HepG2 (cell line): Measurements from ENCODE around the gene WIPF2. TPM values are rescaled to one million over a fixed set of nuclear protein-coding genes. Genes with fewer than 3 reads are reported as not detected.

Source experiments
- ATF7 ChIP-seq, 2 experiments: fragments of 450-650 bp in 1 of 2; sonication (generic) in 1 of 2; formaldehyde crosslinking in 1 of 2; IDR thresholded peaks; 2 replicates each; pipeline versions ENCODE4 v1.4.0 to v1.6.1; 2016 to 2020; ENCODE audit warnings: antibody characterized with exemption in 1 of 2, mild to moderate bottlenecking in 1 of 2, missing genetic modification reagents in 1 of 2
- CC2D1A ChIP-seq: sonication (generic); formaldehyde crosslinking; IDR thresholded peaks from 2 replicates; pipeline ENCODE4 v1.8.1; 2023; ENCODE audit warnings: mild to moderate bottlenecking, missing genetic modification reagents
- FOXP4 ChIP-seq: sonication (generic); formaldehyde crosslinking; IDR thresholded peaks from 2 replicates; pipeline ENCODE4 v1.4.0; 2020; ENCODE audit warnings: missing genetic modification reagents
- KAT8 ChIP-seq: IDR thresholded peaks from 2 replicates; pipeline ENCODE4 v1.6.1; 2016; ENCODE audit warnings: missing genetic modification reagents, missing compliant biosample characterization
- KLF11 ChIP-seq: IDR thresholded peaks from 2 replicates; pipeline ENCODE4 v1.6.1; 2016; ENCODE audit warnings: missing compliant biosample characterization
- KLF6 ChIP-seq: IDR thresholded peaks from 2 replicates; pipeline ENCODE4 v1.8.0; 2016; ENCODE audit warnings: missing biosample characterization, missing genetic modification reagents
- NRL ChIP-seq: sonication (generic); formaldehyde crosslinking; IDR thresholded peaks from 2 replicates; pipeline ENCODE4 v1.5.0; 2020; ENCODE audit warnings: missing genetic modification reagents, mild to moderate bottlenecking, moderate library complexity, borderline replicate concordance
- PATZ1 ChIP-seq: sonication (generic); formaldehyde crosslinking; IDR thresholded peaks from 2 replicates; pipeline ENCODE4 v1.4.0; 2020; ENCODE audit warnings: missing genetic modification reagents
- PAX8 ChIP-seq: sonication (generic); formaldehyde crosslinking; IDR thresholded peaks from 2 replicates; pipeline ENCODE4 v1.8.0; 2022; ENCODE audit warnings: mild to moderate bottlenecking, missing genetic modification reagents, borderline replicate concordance
- PLRG1 ChIP-seq: fragments of 450-650 bp; conservative IDR thresholded peaks from 2 replicates; pipeline ENCODE4 v1.6.1; 2016
- POLR2AphosphoS2 ChIP-seq: IDR thresholded peaks from 2 replicates; pipeline ENCODE4 v1.6.1; 2011; ENCODE audit warnings: low read depth, low read length, improper control_type of control experiment
- POLR2G ChIP-seq: fragments of 200-400 bp; formaldehyde crosslinking; IDR thresholded peaks from 2 replicates; pipeline ENCODE4 v1.6.1; 2018; ENCODE audit warnings: mild to moderate bottlenecking, low read depth, low read length, moderate library complexity
- RARG ChIP-seq: sonication (generic); formaldehyde crosslinking; IDR thresholded peaks from 2 replicates; pipeline ENCODE4 v1.4.0; 2020; ENCODE audit warnings: low read depth, mild to moderate bottlenecking, missing genetic modification reagents
- U2AF2 ChIP-seq: fragments of 200-400 bp; formaldehyde crosslinking; IDR thresholded peaks from 2 replicates; pipeline ENCODE4 v1.6.1; 2017; ENCODE audit warnings: low read depth, mild to moderate bottlenecking, low read length
- YEATS4 ChIP-seq: sonication (generic); formaldehyde crosslinking; IDR thresholded peaks from 2 replicates; pipeline ENCODE4 v1.4.0; 2020; ENCODE audit warnings: missing genetic modification reagents, borderline replicate concordance
- ZBTB21 ChIP-seq: sonication (generic); formaldehyde crosslinking; IDR thresholded peaks from 2 replicates; pipeline ENCODE4 v1.4.0; 2020; ENCODE audit warnings: missing genetic modification reagents
- ZNF766 ChIP-seq: sonication (generic); formaldehyde crosslinking; IDR thresholded peaks from 2 replicates; pipeline ENCODE4 v1.5.0; 2020; ENCODE audit warnings: missing genetic modification reagents, borderline replicate concordance
- ZNF891 ChIP-seq: sonication (generic); formaldehyde crosslinking; IDR thresholded peaks from 2 replicates; pipeline ENCODE4 v1.5.0; 2020; ENCODE audit warnings: mild to moderate bottlenecking, missing genetic modification reagents
- polyA plus RNA-seq, 8 experiments: library from polyadenylated mRNA; depleted of rRNA in 3 of 8; stranded (reverse) in 7 of 8; unstranded in 1 of 8; fragments of >200 nt; fragmentation: Illumina TruSeq in 4 of 8; extraction: Trizol in 4 of 8; gene quantifications; 2 replicates each; pipeline versions ENCODE4 v1.2.1 to v1.2.3, GENCODE V29; 2011 to 2016; ENCODE audit warnings: low read depth in 4 of 8, missing spikeins in 1 of 8, mixed read lengths in 1 of 8; ENCODE audit not compliant: insufficient read depth in 1 of 8
- total RNA-seq, 5 experiments: library from RNA; depleted of rRNA; stranded (reverse); fragments of >200 nt; fragmentation: Illumina TruSeq; extraction: Trizol; gene quantifications; 2 replicates each; pipeline ENCODE4 v1.2.3, GENCODE V29; 2016; ENCODE audit warnings: low read depth in 1 of 5
- TF ChIP-seq, protein P1 (sequence below): sonication (generic); formaldehyde crosslinking; IDR thresholded peaks from 2 replicates; pipeline ENCODE4 v1.8.1; 2023; ENCODE audit warnings: mild to moderate bottlenecking, missing genetic modification reagents
- TF ChIP-seq, protein P2 (sequence below): sonication (generic); formaldehyde crosslinking; IDR thresholded peaks from 2 replicates; pipeline ENCODE4 v1.4.0; 2020; ENCODE audit warnings: mild to moderate bottlenecking, missing genetic modification reagents
- TF ChIP-seq, protein P3 (sequence below): sonication (generic); formaldehyde crosslinking; IDR thresholded peaks from 2 replicates; pipeline ENCODE4 v1.9.0; 2021; ENCODE audit warnings: missing genetic modification reagents, mild to moderate bottlenecking, borderline replicate concordance

WIPF2 gene
- total and polyA plus RNA-seq, 2 of the 13 experiments (the other 11 are each of a cell fraction or from before 2014, with no cell fraction given) = 7.2 to 10.8 TPM

GRCh38 chr17:40290629-40291280 lies 71.7 kb downstream of the WIPF2 start (continued):
- no peak for TF ChIP-seq FOXP4 (CRISPR knock-in tag)
- TF ChIP-seq YEATS4 (CRISPR knock-in tag) = no peak
- no peak for TF ChIP-seq KLF6
- TF ChIP-seq NRL (CRISPR knock-in tag) = no peak
- TF ChIP-seq POLR2G = no peak
- TF ChIP-seq PATZ1 (CRISPR knock-in tag) = 0 out of 2 replicates have a peak, but pooled peaks have one; percentile 7
- no peak for TF ChIP-seq POLR2AphosphoS2
- TF ChIP-seq KLF11 (CRISPR knock-in tag) = no peak
- TF ChIP-seq, protein P1, sequence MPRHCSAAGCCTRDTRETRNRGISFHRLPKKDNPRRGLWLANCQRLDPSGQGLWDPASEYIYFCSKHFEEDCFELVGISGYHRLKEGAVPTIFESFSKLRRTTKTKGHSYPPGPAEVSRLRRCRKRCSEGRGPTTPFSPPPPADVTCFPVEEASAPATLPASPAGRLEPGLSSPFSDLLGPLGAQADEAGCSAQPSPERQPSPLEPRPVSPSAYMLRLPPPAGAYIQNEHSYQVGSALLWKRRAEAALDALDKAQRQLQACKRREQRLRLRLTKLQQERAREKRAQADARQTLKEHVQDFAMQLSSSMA (CRISPR knock-in tag) = no peak
- no peak for TF ChIP-seq ATF7 (IDR thresholded peaks at IDR 0.05)
- no peak for TF ChIP-seq ATF7 (CRISPR knock-in tag; IDR thresholded peaks at IDR 0.05)
- no peak for TF ChIP-seq PLRG1
- TF ChIP-seq PAX8 (CRISPR knock-in tag) = no peak
- no peak for TF ChIP-seq U2AF2
- no peak for TF ChIP-seq CC2D1A (CRISPR knock-in tag)
- no peak for TF ChIP-seq ZNF891 (CRISPR knock-in tag)
- TF ChIP-seq ZNF766 (CRISPR knock-in tag) = no peak
- TF ChIP-seq RARG (CRISPR knock-in tag) = no peak
- TF ChIP-seq, protein P2, sequence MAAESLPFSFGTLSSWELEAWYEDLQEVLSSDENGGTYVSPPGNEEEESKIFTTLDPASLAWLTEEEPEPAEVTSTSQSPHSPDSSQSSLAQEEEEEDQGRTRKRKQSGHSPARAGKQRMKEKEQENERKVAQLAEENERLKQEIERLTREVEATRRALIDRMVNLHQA (CRISPR knock-in tag) = no peak
- TF ChIP-seq, protein P3, sequence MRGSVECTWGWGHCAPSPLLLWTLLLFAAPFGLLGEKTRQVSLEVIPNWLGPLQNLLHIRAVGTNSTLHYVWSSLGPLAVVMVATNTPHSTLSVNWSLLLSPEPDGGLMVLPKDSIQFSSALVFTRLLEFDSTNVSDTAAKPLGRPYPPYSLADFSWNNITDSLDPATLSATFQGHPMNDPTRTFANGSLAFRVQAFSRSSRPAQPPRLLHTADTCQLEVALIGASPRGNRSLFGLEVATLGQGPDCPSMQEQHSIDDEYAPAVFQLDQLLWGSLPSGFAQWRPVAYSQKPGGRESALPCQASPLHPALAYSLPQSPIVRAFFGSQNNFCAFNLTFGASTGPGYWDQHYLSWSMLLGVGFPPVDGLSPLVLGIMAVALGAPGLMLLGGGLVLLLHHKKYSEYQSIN (CRISPR knock-in tag) = no peak
- no peak for TF ChIP-seq ZBTB21
- peak; percentile 54; the same call in 1 of the 2 replicates for TF ChIP-seq KAT8 (CRISPR knock-in tag)
